NCI-H2081 treated with DMSO at 0.1 percent for 48 hours (cell line): ENCODE data around the gene RUNX2.

Source experiments
- DNase-seq: peaks from one replicate; lab custom pipeline; 2025; lab: John Stamatoyannopoulos, UW

The RUNX2 gene

DNA sequence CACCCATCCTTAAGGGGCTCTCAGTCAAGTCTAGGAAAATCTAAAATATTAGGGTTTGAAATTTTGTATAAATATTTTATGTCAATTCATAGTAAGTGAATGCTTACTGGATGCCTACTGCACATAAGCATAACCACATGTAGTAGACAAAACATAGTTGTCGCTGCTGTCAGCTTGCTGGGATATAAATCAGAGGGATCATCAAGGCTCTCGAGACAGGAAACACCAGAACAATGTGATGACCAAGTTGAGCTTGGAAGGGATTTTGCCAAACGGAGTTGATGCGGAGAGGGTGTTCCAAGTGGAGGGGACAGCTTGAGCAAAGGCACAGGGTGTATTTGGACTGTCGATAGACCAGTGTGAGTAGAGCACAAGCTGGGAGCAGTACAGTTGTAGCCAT, 155.4 kb downstream of the RUNX2 start:
- DNase-seq = no peak

GRCh38 chr6:45486736-45487135, 158.6 kb downstream of the RUNX2 start:
- no peak for DNase-seq

DNA sequence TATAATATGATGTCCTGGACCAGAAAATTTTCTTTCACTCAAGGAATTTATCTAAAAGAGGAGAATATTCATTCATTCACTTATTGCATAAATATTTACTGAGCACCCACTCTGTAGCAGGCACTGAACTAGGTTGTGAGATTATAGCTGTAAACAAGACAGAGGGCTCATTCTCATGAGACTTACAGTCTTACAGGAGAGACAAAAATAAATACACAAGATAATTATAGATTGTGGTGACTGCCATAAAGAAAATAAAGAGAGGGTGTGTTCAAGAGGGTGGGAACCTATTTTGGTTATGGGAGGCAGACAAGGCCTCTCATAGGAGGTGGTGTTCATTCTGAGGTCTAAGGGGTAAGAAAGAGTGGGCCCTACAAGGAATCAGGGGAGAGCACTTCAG, 159.5 kb downstream of the RUNX2 start:
- no peak for DNase-seq

DNA sequence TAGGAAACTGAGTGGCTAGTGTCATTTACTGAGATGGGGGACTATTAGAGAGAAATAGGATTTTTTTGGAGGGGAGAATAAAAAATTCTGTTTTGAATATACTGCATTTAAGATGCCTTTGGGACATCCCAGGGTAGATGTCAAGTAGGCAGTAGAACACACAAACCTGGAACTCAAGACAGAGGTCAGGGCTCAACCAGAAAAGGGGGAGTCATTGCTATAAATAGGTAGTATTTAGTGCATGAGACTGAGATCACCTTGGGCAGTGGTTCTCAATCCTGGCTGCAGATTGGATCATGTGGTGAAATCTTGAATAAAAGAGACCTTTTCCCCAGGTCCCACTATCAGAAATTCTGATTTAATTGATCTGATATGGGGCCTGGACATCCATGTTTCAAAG, 160.1 kb downstream of the RUNX2 start:
- no peak for DNase-seq

- DNase-seq = no peak
Observed at GRCh38 chr6:45488889-45489288, 160.8 kb downstream of the RUNX2 start.

- no peak for DNase-seq
Observed at GRCh38 chr6:45491048-45491735, 163.1 kb downstream of the RUNX2 start.

- DNase-seq = no peak
Observed at GRCh38 chr6:45491874-45492273, 163.7 kb downstream of the RUNX2 start.

DNA sequence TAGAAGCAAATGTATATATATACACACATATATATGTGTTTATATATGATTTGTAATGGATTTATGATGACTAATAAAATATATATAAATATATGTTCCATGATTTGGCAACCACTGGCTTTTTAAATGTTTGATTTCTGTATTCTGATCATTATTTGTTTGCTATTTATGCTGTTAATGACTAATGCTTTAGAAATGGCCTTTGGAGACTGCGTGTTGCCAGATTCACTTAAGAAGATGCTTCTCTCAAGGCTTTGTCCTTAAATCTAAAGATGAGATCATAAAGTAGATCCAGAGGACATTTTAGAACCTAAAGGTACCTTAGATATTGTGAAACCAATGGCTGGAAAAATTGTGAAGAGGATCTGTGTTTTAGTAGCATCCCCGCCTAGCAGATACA, 165.6 kb downstream of the RUNX2 start:
- DNase-seq = no peak

DNA sequence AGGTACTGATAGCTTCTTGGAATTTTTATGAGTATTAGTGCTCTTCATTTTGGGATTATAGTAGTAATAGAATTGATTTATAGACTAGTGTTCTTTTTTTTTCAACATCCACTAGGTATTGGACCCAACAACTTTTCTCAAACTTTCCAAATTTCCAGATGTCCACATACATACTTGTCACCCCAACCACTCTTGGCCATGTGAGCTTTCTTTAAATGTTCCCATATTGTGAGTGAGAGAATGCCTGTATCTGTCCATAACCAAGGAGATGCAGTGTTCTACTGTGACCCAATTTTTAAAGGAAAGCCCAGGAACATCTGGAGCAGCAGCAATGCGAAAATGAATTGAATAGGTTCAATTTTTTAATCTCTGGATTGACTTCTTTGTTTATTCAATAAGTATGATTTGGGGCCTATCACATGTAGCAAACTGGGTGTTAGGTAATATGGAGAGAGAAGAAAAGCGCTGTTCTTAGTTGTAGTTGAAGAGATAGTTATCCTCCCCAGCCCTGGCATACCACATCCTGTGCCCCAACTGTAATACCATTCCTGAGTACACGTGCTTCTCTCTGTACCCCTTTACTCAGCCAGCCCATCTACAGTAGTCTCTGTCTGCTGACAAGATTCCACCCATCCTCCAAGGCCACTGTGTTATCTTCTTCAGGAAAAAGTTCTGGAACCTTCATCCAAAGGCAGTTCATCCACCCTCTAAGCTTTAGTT, 166.4 kb downstream of the RUNX2 start:
- no peak for DNase-seq

DNA sequence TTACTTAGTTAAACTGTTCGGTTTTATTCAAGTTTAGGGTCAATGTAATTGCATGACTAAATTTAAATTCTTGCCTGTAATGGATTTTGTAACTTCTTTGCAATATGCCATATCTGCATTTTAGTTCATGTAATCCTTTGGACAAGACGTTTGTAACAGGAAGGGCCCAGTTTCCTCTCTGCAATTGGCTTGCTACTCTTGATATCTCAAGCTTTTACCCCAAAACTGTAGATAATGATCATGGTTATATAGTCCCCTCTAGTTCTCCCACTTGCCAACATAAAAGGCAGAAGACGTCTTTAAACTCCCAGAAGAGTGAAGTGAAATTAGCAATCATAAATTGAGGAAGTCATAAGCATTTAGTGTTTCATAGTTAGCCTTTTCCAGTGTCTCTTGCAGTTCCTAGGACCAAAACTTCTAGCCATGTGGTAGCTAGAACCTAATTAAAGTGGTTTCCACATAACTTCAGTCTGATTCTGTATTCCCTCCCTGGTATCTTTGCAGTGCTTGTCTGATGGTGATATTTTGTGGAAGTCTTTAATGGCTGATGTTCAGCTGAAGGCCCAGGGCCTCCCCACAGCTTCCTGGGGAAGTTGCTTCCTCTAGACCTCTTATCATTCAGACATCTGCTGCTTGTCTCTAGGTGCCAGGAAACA, 167.4 kb downstream of the RUNX2 start:
- no peak for DNase-seq

GRCh38 chr6:45496085-45496433, 167.9 kb downstream of the RUNX2 start:
- DNase-seq = no peak

DNA sequence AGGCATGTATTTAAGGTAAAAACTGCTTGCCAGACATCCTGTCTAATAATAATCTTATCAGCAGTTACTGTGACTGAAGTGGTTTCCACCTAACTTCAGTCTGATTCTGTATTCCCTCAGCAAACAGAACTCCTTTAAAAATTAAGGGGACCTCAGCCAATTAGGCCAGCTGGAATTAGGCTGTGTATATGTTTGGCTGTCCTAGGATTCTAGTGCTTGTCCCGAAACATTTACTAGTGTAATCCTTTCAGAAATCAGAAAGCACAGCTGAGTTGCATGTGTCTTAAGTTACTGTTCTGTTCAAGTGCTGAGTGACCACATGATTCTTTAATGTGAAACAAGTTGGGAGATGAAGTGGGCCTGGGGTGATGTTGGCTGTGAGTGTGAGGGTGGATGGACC, 170.5 kb downstream of the RUNX2 start:
- DNase-seq = no peak

DNA sequence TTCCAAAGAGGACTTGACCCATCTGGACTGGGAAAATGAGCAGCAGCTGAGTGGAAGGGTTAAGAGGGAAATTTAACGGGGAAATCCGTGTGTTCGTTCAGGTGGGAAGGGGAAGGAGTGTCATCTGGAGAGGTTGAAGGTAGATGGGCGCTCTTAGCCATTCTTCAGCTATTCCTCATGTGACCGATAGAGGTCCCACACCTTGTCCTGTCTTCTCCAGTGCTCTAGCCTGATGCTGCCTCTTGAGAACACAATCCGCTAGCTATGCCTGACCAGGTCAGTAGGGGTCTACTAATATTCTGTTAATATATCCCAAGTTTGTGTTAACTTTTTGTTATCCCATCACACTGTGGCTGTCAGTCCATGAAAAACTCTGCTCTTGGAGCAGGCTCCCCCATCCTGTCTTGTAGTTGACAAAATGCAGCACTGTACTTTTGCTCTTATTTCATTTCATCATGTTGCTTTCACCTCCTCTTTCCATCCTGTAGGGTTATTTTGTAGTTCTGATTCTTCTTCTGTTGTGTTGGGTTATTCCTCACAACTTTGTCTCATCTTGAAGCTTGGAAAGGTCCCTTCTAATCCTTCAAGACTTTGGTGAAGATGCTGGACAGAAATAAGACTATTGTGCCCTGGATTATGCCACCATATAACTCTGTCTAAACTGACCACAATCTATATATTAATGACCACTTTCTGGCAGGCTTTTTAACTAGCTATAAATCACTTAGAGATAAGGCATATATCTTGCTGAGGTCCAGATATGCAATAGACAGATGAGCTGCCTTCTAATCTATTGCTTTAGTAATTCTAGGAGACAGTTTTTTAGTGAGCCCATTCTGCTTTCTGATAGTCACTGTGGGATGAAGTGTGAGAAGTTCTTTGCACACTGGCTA, 173.0 kb downstream of the RUNX2 start:
- DNase-seq = no peak

GRCh38 chr6:45502456-45502855, 174.3 kb downstream of the RUNX2 start:
- no peak for DNase-seq

DNA sequence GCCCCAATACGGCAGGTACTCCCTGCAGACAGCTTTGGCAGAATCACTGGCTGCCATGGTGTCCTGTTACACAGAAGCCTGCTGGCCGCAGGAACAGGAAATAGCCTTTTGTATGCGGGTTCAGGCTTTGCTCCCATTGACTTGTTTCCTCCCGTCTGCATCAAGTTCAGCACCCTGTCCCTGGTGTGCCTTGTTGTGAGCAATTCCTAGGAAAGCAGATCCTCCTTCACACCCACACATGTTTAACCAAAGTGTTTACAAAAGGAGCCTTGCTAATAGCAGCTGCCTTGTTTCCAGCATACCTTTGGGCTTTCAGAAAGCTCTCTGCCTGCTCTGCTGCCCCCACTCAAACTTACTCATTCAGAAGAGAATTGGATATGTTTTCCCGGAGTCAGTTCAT, 176.8 kb downstream of the RUNX2 start:
- no peak for DNase-seq

DNA sequence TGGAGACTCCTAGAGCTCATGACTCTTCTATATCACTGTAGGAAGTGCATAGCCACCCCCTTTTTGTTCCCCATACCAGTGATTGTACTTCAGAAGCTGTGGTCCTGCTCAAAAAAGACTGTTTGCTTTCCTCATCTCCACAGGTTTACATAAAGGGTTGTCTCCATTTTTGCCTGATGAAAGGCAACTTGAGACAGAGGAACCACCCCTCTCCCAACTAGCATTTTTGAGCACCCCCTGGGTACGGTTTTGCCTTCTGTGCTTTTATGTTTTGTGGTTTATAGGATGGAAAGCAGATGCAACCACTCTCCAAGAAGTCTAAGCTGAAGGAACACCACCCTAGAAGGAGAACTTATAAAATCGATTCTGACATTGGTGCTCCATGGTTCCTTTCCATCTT, 177.3 kb downstream of the RUNX2 start:
- no peak for DNase-seq

DNA sequence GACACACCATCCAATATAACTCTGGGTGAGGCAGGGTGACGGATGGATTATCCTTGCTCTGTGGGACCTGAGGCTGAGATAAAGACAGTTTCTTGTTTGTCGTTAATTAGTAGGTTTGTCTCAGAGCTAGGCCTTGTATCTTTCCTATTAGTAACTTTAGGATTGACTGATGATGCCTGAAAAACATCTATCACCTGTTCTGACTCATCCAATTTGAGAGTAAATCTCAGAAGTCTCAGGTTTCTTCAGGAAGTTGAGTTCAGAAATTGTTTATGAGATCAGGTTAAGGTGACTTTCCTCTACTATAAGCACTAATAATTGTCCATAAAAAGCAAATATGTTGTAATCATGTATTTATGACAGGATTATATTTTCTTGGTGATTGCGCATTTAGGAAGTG, 179.1 kb downstream of the RUNX2 start:
- no peak for DNase-seq

- no peak for DNase-seq
Observed at GRCh38 chr6:45509426-45509825, 181.3 kb downstream of the RUNX2 start.

DNA sequence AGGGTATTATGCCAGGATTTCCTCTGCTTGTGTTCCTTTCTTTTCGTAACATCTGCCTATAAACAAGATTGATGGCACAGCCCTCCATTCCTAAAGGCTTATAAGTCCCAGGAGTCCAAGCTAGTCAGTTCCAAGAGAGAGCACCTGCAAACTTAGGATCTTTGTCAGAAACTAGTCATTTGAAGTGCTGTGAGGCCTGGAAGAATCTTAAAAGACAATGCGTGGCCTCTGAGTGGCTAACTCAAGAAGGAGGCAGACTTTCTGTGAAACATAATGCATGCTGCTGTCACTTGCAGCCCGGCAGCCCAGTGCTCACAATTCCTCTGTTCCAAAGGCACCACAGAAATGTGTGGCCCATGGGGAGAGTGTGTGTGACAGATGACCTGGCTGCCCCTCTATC, 184.6 kb downstream of the RUNX2 start:
- DNase-seq = no peak

- DNase-seq = no peak
Observed at GRCh38 chr6:45513213-45513618, 185.1 kb downstream of the RUNX2 start.

GRCh38 chr6:45513843-45514242, 185.7 kb downstream of the RUNX2 start:
- DNase-seq = no peak

DNA sequence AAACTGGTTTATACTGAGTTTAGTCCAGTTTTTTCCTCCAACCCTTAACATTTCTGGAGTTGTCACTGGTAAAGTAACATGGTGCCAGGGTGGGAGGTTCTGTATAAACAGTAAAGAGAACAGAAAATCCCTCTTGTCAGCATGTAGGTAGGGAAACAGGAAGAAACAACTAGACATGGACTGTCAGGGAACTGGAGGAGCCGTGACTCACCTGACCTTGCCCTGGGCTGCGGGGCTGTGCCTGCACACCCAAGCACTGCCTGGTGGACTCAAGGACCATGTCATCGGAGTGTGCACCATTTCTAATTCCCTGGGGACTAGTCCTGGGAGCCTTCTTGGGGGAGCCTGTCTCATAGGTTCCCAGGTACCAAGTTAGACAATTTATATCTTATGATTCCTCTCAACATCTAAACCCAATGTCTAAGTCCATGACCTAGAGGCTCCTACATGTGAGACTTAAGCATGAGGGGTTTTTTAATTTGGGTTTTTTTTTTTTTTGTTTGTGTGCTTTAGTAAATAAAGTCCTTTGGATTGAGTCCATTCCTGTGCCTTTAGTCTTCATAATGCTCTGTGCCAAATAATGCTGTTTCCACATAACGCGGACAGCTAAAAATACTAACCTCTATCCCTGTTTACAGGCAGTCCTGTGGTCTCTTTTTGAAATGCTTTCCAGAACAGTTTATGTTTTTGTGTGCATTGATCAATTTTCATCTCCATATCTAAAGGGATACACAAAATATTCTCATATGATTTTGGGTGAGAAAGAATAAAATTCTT, 186.5 kb downstream of the RUNX2 start:
- no peak for DNase-seq
